Left cardiac atrium (tissue), 4 donors: ENCODE data around the gene CXCR3. TPM values are rescaled to one million over a fixed set of nuclear protein-coding genes. Genes with fewer than 3 reads are reported as not detected.

ENCODE experiments used
- ATAC-seq, 2 donors: fragments of 200-7000 bp; cut with Tn5 transposase; one replicate each; pipeline ENCODE4 v1.9.1; 2020; ENCODE audit warnings: mild to moderate bottlenecking in 2 of 2, moderate library complexity in 2 of 2
- DNase-seq: peaks from one replicate; pipeline ENCODE4 v3.0.0-alpha.2; 2020
- intact Hi-C, 2 donors: fragments of 100-400 bp; cut with DNase I; formaldehyde crosslinking; loops; one replicate each; pipeline versions ENCODE4 v1.14.1 to v1.15.1; 2022 to 2023
- total RNA-seq, 2 donors: library from RNA; stranded (reverse); fragmentation: NEBNext Ultra II Directional; extraction: Animal tissue kit (Norgen Biotek cat#: 25700); gene quantifications; one replicate each; pipeline ENCODE4 v1.2.1, GENCODE V29; 2021
- donor health status: DM: no; HTN: yes; CAD: no.
- donor health status: DM: no; HTN: yes; CAD: no; lungs with severe emphysema.
- donor health status: DM: yes; HTN: yes; CAD: no.
- donor health status: Dilated cardiomyopathy.

CXCR3 gene
- total RNA-seq, 2 donors from 2014 or later: 0.24 to 0.82 TPM

GRCh38 chrX:71638409-71638808 lies 20.1 kb upstream of the CXCR3 start:
- DNase-seq: no peak
- ATAC-seq: no peak
- intact Hi-C loops: no loop called here

DNA sequence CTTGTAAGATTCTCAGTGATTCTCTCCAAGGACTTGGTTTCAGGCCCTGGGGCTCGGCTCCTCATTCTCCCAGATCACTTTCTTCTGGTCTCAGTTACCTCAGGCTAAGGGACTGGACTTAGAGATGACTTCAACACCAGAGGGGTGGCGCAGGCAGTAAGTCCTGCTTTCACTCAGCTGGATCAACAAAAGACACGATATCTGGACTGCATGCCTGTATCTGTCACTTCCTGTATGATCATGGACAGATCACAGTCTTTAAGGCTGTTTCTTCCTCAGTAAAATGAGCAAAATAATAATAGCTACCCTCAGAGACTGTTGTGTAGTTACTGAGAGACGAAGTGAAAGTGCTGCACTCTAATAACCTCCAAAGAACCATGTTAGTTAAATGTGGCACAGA lies 19.5 kb upstream of the CXCR3 start:
- ATAC-seq (peak; percentile 12 to 29), DNase-seq (no peak)
- intact Hi-C loops: no loop called here

GRCh38 chrX:71637253-71637618 lies 18.9 kb upstream of the CXCR3 start:
- peak in 1 of 2 donors; percentile 52 for ATAC-seq
- intact Hi-C loops: no loop called here

GRCh38 chrX:71636438-71637252 lies 18.3 kb upstream of the CXCR3 start:
- DNase-seq (no peak), ATAC-seq (peak in 1 of 2 donors; percentile 16)
- intact Hi-C loops: no loop called here

More at GRCh38 chrX:71637253-71637618, 18.9 kb upstream of the CXCR3 start:
- DNase-seq: no peak

- no peak for DNase-seq
- intact Hi-C loops: no loop called here
- peak; percentile 83 to 86 for ATAC-seq
These were observed 16.1 kb upstream of the CXCR3 start for GRCh38 chrX:71634366-71634765.

DNA sequence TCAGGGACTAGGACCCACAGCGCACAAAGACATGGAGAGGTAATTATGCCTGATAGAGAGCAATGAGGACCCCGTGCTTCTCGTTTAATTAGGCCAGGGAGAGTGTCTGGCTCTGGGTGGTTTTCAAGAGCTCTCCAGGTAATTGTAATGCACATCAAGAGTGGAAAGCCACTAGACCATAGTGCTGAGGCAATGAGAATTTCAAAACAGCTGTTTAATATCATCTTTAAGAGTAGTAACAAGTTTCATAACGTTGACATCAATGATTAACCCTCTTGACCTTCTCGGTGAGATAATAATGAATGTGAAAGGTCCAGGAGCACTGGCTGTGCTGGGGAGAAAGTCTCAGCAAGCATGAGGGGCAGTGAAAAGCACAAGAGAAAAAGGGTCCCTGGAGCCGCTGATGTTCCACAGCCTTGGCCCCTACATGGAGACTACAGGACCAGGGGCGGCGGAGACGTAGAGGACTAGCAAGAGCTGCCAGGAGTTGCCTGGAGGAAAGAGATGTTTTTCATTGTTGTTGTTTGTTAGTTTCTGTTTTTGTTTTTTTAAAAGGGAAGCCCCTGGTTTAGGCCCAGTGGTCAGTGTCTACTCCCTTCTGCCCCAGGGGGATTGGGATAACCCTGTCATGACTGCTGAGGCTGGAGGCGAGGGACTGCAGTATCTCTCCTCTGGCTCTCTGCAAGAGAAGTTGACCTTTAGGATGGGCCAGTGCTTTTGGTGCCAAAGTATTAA lies 14.8 kb upstream of the CXCR3 start:
- intact Hi-C loops: no loop called here
- ATAC-seq (peak in 1 of 2 donors; percentile 32), DNase-seq (no peak)

- no peak for ATAC-seq
- DNase-seq: no peak
- intact Hi-C loops: no loop called here
These were observed 11.2 kb upstream of the CXCR3 start for GRCh38 chrX:71629467-71629866.

DNA sequence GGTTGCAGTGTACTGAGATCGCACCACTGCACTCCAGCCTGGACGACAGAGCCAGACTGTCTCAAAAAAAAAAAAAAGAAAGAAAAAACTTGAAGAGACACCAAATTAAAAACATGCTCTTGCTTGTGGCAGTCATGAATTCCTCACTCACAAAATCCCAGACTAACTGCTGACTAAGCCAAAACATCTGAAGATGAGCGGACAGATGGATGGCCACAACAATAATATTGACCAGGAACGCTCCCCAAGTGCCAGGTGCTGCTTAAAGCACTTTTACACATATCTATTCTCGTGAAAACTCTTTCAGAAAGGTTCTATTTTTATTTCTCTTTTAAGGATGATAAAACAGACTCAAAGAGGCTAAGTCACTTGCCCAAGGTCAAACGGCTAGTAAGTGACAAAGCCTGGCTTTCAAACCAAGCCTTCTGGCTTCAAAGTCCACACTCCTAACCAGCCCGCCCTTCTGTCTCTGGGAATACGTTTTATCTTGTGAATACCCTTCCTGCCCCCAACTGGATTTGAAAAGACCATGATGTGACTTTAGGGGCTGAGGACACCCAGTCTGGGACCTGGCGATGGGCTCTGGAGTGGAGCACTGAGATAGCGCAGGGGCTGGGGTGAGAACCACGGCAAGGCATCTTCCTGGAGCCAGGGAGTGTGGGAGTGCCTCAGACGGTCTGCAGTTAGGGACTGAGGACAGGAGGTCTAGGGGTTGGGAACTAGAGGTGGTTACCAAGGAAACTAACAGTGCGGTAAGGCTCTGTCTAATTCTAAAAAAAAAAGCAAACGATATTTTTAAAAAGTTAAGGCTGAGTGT lies 9.5 kb upstream of the CXCR3 start:
- ATAC-seq (no peak), DNase-seq (no peak)
- intact Hi-C loops: no loop called here

DNA sequence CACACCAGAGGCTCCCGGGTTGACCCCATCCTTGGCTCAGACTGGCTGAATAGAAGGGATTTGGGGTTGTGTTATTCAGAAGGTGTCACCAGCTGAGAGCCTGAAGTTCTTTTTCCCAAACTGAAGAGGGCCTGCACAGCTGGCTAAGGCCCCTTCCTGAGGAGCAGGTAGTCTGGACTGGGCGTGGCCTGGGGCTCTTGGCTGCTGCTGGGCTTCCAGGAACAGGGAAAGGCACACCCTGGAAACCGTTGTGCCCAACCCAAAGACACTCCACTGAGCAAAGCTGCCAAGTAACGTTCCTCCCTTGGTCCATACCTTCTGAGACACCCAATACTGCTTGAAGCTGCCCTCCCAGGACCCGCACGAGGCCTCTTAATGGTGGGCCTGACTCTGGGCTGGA lies 8.3 kb upstream of the CXCR3 start:
- ATAC-seq: no peak
- intact Hi-C loops: no loop called here
- no peak for DNase-seq

DNA sequence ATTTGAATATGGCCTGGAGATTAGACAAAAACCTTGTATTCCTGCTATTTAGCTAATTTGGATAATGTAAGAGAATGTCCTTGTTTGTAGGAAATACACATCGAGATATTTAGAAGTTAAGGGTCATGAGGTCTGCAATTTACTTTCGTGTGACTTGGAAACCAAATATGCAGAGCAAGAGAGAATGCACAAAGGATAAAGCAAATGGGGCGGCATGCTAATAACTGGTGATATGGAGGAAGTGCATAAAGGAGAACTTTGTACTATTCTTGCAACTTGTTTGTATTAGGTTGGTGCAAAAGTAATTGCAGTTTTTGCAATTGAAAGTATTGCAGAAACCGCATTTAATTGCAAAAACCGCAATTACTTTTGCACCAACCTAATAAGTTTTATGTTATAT lies 7.2 kb upstream of the CXCR3 start:
- no peak for DNase-seq
- intact Hi-C loops: no loop called here
- ATAC-seq: no peak

GRCh38 chrX:71623714-71624113 lies 5.4 kb upstream of the CXCR3 start:
- DNase-seq: no peak
- no peak for ATAC-seq
- intact Hi-C loops: no loop called here

- intact Hi-C loops: no loop called here
- ATAC-seq (peak; percentile 92 to 95), DNase-seq (peak; percentile 81)
These were observed 4.5 kb upstream of the CXCR3 start for GRCh38 chrX:71622576-71623450.

GRCh38 chrX:71622032-71622575 lies 3.8 kb upstream of the CXCR3 start:
- intact Hi-C loops: no loop called here

GRCh38 chrX:71621603-71622002 lies 3.3 kb upstream of the CXCR3 start:
- peak in 1 of 2 donors; percentile 53 for ATAC-seq
- intact Hi-C loops: no loop called here

More at GRCh38 chrX:71622032-71622575, 3.8 kb upstream of the CXCR3 start:
- DNase-seq (no peak), ATAC-seq (no peak)

DNA sequence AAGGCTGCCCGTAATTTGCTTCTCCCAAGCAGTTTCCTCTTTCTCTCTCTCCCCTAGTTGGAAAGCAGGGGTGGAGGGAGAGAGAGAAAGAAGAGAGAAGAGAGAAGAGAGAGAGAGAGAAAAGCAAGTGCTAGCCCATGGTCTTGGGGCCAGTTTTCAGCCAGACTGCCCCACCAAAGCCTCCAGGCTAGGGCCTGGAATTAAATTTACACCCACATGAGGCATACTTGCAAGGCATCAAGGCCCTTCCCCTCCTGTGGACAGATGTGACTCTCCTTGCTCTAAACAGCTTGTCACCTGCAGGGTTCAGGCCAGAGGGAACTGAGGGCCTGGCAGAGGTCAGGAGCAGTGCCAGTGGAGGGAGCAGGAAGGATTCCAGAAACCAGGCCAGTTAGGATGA lies 1.7 kb upstream of the CXCR3 start:
- no peak for ATAC-seq
- intact Hi-C loops: no loop called here
- no peak for DNase-seq

More at GRCh38 chrX:71621603-71622002, 3.3 kb upstream of the CXCR3 start:
- no peak for DNase-seq

DNA sequence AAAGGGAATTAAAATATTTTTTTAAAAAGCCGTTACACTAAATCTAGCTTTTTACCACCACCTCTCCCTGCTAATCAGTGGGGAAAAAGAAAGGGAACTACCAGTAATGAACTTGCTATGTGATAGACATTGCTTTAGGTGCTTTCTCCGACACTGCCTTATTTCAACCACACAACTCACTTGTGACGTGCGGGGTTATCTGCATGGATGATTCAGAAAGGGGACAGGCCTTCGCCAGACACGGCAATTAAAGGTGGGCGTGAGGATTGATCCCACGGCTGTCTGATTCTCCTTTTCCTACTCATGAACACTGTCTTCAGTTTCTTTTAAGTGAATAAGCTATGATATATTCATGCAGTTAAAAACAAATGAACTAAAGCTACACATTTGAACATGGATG lies 882 bp upstream of the CXCR3 start:
- intact Hi-C loops: no loop called here
- no peak for DNase-seq
- no peak for ATAC-seq

DNA sequence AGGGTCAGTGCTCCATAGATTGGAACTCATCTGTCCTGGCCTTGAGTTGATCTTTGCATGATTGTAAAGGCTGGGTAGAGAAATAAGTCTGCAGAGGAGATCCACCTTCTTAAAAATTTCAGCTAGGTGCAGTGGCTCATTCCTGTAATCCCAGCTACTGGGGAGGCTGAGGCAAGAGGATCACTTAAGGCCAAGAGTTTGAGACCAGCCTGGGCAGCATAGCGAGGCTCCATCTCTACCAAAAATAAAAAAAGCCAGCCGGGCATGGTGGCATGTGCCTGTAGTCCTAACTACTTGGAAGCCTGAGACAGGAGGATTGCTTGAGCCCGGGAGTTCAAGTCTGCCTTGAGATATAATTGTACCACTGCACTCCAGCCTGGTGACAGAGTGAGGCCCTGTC lies 476 bp upstream of the CXCR3 start:
- intact Hi-C loops: no loop called here
- DNase-seq (no peak), ATAC-seq (no peak)

- intact Hi-C loops: no loop called here
- no peak for DNase-seq
- no peak for ATAC-seq
These were observed 569 bp downstream of the CXCR3 start for GRCh38 chrX:71617742-71618141.
